ENCODE data around the gene FAXDC2.

GRCh38 chr5:154776167-154776566, 74.2 kb downstream of the FAXDC2 start:
- TF ChIP-seq POLR2AphosphoS5 (IDR thresholded peaks at IDR 0.05) (no peak), CTCF (IDR thresholded peaks at IDR 0.05) (no peak), POLR2A (IDR thresholded peaks at IDR 0.05; ENCODE audit: low read depth) (no peak), EP300 (IDR thresholded peaks at IDR 0.05) (no peak)
